Testis (tissue), 3 donors: ENCODE results near the gene NKIRAS1. TPM values are rescaled to one million over a fixed set of nuclear protein-coding genes. Genes with fewer than 3 reads are reported as not detected.
"Not testable (repeated sequence)": the region's sequence is repeated elsewhere in the genome, so short reads cannot be mapped to it uniquely, and the experiment has no call there.

Experiments
- DNase-seq: peaks from one replicate; pipeline ENCODE4 v3.0.0-alpha.2; 2019
- H3K27ac ChIP-seq, 2 donors: fragments of 200-600 bp; sonication (generic); one replicate each; pipeline ENCODE4 v1.5.1; 2019
- H3K27me3 ChIP-seq: fragments of 200-600 bp; sonication (generic); one replicate; pipeline ENCODE4 v1.5.1; 2019
- H3K36me3 ChIP-seq: fragments of 200-600 bp; sonication (generic); one replicate; pipeline ENCODE4 v1.5.1; 2017; ENCODE audit warnings: low read depth; ENCODE audit errors: missing control alignments
- H3K4me1 ChIP-seq: fragments of 200-600 bp; sonication (generic); one replicate; pipeline ENCODE4 v1.5.1; 2019
- H3K4me3 ChIP-seq, 2 donors: fragments of 200-600 bp; sonication (generic); one replicate each; pipeline ENCODE4 v1.5.1; 2017 to 2019
- H3K9me3 ChIP-seq: fragments of 200-600 bp; sonication (generic); one replicate; pipeline ENCODE4 v1.5.1; 2017
- POLR2A ChIP-seq: fragments of 450-650 bp; IDR thresholded peaks from one replicate; pipeline ENCODE4 v1.6.1; 2017; ENCODE audit warnings: antibody characterized with exemption, mild to moderate bottlenecking, moderate library complexity
- WGBS, 2 donors: methylation state at CpG; one replicate each; pipeline ENCODE4 v1.1.5; 2018; 5-methylcytosine and 5-hydroxymethylcytosine counted together
- intact Hi-C: fragments of 100-400 bp; cut with DNase I; formaldehyde crosslinking; loops from one replicate; pipeline ENCODE4 v1.15.1; 2023; ENCODE audit warnings: low total_unique reads
- polyA plus RNA-seq: library from polyadenylated mRNA; stranded (reverse); fragments of 350-450 nt; fragmentation: Illumina TruSeq; extraction: RNeasy Lipid Tissue Mini Kit (QIAGEN cat#74804); gene quantifications from one replicate; pipeline ENCODE4 v1.2.3, GENCODE V29; 2014; ENCODE audit warnings: low read depth, low replicate concordance; ENCODE audit not compliant: insufficient read depth
- total RNA-seq, 2 donors: library from RNA; depleted of rRNA; stranded (reverse); fragments of >200 nt; gene quantifications; one replicate each; pipeline ENCODE4 v1.2.3, GENCODE V29; 2016
- TF ChIP-seq, protein P1 (sequence below), 3 experiments: fragments of 450-650 bp in 2 of 3; fragments of 200-600 bp in 1 of 3; sonication (generic) in 1 of 3; IDR thresholded peaks; one replicate each; pipeline ENCODE4 v1.5.1; 2016 to 2019; ENCODE audit warnings: antibody characterized with exemption in 3 of 3, mild to moderate bottlenecking in 2 of 3, moderate library complexity in 1 of 3

Gene NKIRAS1
- total and polyA plus RNA-seq, 3 donors from 2014 or later: 35.0 to 41.1 (median 37.2) TPM

DNA sequence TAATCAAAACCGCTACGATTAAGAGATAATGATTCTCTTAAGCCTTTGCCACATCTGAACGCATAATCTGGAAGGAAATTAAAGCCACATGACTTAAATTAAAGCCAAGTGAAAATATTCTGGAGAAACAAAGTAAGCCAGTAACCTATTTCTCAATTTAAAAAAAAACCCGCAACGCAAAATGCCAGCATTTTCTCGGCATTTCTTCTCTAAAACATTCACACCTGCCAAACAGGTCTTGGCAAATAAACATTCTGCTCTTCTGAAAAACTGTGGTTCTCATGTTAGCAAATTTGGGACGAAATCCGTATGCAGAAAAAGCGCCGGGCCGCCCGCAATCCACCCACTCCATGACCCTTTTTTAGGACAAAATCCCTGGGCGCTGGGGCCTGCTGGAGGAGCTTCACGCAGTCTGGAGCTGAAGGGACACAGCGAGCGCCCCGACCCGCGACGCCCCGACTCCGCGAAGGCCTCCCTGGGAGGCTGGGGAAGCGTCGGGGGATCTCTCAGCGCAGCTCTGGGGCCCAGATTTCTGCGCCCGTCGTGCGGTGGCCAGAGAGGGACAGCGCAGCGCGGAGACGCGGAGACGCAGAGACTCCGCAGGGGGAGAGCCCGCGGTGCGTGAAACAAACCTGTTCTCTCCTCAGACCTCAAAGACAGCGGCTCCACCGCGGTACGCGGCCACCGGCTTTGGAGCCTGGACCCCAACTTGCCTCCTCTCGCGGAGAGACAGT is 471 bp downstream of the NKIRAS1 start:
- H3K27me3 ChIP-seq: no peaks in the 10 kb centered on the region
- H3K27ac ChIP-seq: peak overlapping the region; percentile 81 to 98
- 0 to 1% methylated on average over 19 to 48 of the region's 48 CpGs for WGBS, 2 donors
- no peak for DNase-seq
- no peaks in the 10 kb centered on the region for H3K36me3 ChIP-seq
- H3K4me3 ChIP-seq: peak overlapping the region; percentile 80 to 97
- TF ChIP-seq, protein P1, sequence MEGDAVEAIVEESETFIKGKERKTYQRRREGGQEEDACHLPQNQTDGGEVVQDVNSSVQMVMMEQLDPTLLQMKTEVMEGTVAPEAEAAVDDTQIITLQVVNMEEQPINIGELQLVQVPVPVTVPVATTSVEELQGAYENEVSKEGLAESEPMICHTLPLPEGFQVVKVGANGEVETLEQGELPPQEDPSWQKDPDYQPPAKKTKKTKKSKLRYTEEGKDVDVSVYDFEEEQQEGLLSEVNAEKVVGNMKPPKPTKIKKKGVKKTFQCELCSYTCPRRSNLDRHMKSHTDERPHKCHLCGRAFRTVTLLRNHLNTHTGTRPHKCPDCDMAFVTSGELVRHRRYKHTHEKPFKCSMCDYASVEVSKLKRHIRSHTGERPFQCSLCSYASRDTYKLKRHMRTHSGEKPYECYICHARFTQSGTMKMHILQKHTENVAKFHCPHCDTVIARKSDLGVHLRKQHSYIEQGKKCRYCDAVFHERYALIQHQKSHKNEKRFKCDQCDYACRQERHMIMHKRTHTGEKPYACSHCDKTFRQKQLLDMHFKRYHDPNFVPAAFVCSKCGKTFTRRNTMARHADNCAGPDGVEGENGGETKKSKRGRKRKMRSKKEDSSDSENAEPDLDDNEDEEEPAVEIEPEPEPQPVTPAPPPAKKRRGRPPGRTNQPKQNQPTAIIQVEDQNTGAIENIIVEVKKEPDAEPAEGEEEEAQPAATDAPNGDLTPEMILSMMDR (IDR thresholded peaks at IDR 0.05): no peak
- no peak for TF ChIP-seq POLR2A
- intact Hi-C loops: no loop called here
- no peaks in the 10 kb centered on the region for H3K9me3 ChIP-seq
- peaks cover 10% of the 10 kb centered on the region for H3K4me1 ChIP-seq

DNA sequence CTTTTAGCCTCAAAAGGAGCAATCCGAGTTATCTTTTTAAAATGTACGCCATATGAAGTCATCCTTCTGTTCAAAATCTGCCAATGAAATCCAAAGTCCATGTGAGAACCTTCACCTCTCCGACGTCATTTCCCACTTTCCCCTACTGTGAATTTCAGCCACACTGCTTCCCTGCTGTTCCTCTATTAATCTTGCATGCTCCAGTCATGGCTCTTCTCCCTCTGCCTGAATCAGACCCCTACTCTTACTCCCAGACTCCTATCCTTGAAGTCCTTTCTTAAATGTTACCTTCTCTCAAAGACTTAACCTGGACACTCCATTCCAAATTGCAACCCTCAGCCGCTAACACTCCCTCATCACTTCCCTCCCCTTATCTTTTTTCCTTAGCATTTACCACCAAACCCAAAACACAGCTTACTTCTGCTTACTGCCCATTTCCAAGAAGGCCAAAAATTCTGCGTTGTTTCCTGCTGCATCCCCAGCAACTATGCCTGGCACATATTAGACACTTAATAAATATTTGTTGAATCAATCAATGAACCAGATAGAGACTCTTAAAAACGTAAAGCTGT is 1.2 kb downstream of the NKIRAS1 start:
- peak overlapping the region; percentile 81 to 98 for H3K27ac ChIP-seq
- WGBS, 2 donors: 35 to 41% methylated on average over 7 of the region's 7 CpGs
- no peaks in the 10 kb centered on the region for H3K9me3 ChIP-seq
- TF ChIP-seq, protein P1 (IDR thresholded peaks at IDR 0.05): no peak
- TF ChIP-seq POLR2A: no peak
- no peaks in the 10 kb centered on the region for H3K27me3 ChIP-seq
- peaks cover 10% of the 10 kb centered on the region for H3K4me1 ChIP-seq
- no peaks in the 10 kb centered on the region for H3K36me3 ChIP-seq
- intact Hi-C loops: no loop called here
- peak overlapping the region; percentile 80 to 97 for H3K4me3 ChIP-seq
- peak; percentile 41 for DNase-seq

DNA sequence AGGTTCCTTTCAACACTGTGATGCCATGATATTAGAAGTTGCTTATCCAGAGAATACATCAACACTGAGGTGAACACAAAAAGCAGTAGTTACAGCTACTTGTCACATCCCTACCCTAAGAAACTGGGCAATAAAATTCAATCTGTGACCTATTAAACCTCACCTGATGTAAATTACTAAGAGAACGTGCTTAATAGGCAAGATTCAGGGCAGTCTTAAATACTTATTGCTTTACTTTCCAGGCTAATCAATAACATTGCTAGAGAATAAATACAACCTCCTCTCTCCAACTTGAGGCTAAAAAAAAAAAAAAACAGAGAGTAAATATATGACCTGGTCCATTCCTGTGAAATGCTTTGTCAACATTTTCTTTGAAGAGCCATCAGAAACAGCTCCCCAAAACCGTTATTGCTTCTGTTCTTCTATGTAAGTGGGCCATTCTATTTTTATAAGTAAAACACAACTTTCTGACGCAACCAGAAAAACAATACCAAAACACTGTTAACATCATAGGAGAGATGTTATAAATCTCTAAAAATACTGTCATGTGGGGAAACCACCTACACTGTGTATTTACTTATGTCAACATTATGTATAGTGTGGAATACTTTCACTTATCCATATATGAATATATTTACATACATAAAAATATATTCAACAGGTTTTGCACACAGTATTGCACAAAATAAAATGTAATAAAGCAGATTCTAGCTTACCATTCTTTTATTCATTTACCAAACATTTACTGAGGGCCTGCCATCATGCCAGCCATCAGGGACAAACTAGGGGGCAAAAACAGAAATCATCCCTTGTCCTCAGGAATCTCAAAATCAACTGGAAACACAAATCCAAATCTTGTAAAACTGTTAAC is 2.7 kb downstream of the NKIRAS1 start:
- H3K36me3 ChIP-seq: no peaks in the 10 kb centered on the region
- H3K4me1 ChIP-seq: peaks cover 10% of the 10 kb centered on the region
- 72% methylated on average over 3 of the region's 3 CpGs for WGBS, 2 donors
- DNase-seq: no peak
- intact Hi-C loops: no loop called here
- H3K27ac ChIP-seq: no peak overlapping the region
- no peak overlapping the region for H3K4me3 ChIP-seq
- H3K27me3 ChIP-seq: no peaks in the 10 kb centered on the region
- H3K9me3 ChIP-seq: no peaks in the 10 kb centered on the region
- TF ChIP-seq, protein P1 (IDR thresholded peaks at IDR 0.05): no peak
- TF ChIP-seq POLR2A: no peak

DNA sequence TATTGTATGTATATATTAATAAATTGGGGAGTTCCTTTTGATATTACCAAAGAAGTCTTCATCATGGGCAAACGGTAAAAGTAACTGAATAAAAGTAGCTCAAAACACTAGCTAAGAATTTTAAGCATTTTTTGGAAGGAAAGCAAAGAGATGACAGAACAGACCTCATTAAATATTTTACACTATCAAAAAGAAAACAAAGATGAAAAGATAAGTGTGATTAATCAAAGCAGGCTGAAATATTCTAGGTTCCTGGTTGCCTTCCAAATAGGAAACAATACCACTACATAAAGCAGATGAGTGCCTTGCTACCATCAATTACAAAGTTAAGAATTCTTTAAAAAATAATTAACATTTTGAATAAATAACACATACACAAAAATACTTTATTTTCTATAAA is 3.6 kb downstream of the NKIRAS1 start:
- Histone ChIP-seq H3K27ac (no peak overlapping the region), H3K36me3 (no peaks in the 10 kb centered on the region), H3K9me3 (no peaks in the 10 kb centered on the region), H3K27me3 (no peaks in the 10 kb centered on the region), H3K4me3 (no peak overlapping the region), H3K4me1 (peaks cover 4% of the 10 kb centered on the region)
- TF ChIP-seq, protein P1 (IDR thresholded peaks at IDR 0.05): no peak
- TF ChIP-seq POLR2A: no peak
- no peak for DNase-seq
- intact Hi-C loops: no loop called here
- 81 to 82% methylated on average over 1 of the region's 1 CpG for WGBS, 2 donors

DNA sequence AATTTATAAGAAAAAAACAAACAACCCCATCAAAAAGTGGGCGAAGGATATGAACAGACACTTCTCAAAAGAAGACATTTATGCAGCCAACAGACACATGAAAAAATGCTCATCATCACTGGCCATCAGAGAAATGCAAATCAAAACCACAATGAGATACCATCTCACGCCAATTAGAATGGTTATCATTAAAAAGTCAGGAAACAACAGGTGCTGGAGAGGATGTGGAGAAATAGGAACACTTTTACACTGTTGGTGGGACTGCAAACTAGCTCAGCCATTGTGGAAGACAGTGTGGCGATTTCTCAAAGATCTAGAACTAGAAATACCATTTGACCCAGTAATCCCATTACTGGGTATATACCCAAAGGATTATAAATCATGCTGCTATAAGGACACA is 4.5 kb downstream of the NKIRAS1 start:
- intact Hi-C loops, H3K4me3 ChIP-seq, H3K9me3 ChIP-seq, H3K36me3 ChIP-seq, H3K27ac ChIP-seq, H3K4me1 ChIP-seq, H3K27me3 ChIP-seq, DNase-seq: not testable (repeated sequence)
- WGBS, 2 donors: 96 to 100% methylated on average over 3 of the region's 3 CpGs
